VCaP (cell line): ENCODE measurements around the gene CS.

Source experiments
- H3K27ac ChIP-seq: fragments of 450-650 bp; 2 replicates; pipeline ENCODE4 v1.5.1; 2017
- CTCF ChIP-seq: fragments of 450-650 bp; conservative IDR thresholded peaks from 2 replicates; pipeline ENCODE4 v1.5.1; 2017; ENCODE audit warnings: mild to moderate bottlenecking, moderate library complexity

Gene CS

DNA sequence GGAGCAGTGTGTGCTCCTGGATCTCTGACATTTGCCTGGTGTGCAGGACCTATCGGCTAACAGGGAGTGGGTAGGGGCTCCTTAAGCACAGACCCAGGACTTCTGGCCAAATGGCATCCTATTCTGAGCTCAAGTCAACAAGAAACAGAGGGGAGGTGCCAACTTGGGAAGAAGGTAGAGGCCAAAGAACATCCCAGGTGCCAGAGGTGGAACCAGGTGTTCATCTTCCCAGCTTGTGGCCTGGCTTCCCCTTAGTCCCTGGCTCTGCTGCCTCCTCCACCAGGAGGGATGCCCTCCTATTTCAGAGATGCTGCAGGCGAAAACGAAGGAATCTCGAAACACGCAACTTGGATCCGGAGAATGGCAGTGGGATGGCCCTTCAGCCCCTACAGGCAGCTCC, 64.0 kb downstream of the CS start:
- TF ChIP-seq CTCF: no peak

GRCh38 chr12:56234746-56235436, 65.2 kb downstream of the CS start:
- no peak for TF ChIP-seq CTCF
- H3K27ac ChIP-seq: no peak overlapping the region

More for the DNA sequence above, 64.0 kb downstream of the CS start:
- H3K27ac ChIP-seq: no peak overlapping the region

- no peak for TF ChIP-seq CTCF
- H3K27ac ChIP-seq: no peak overlapping the region
These were observed 68.9 kb downstream of the CS start for GRCh38 chr12:56231184-56231582.

- H3K27ac ChIP-seq: no peak overlapping the region
- no peak for TF ChIP-seq CTCF
These were observed 69.5 kb downstream of the CS start for GRCh38 chr12:56230432-56231183.

- no peak within 1 kb of the TSS for H3K27ac ChIP-seq
- TF ChIP-seq CTCF: no peak
These were observed 70.2 kb downstream of the CS start, which contains the start of gene SLC39A5 for GRCh38 chr12:56229916-56230431. Gene SLC39A5 (plus strand): TSS chr12:56230051. CDS start chr12:56231275, 1,224 bp downstream.

- no peak for TF ChIP-seq CTCF
- H3K27ac ChIP-seq: no peak overlapping the region
These were observed 71.0 kb downstream of the CS start for GRCh38 chr12:56229082-56229481.

- no peak for TF ChIP-seq CTCF
- peak overlapping the region; percentile 98 for H3K27ac ChIP-seq
These were observed 75.2 kb downstream of the CS start for GRCh38 chr12:56224954-56225353.
